GM10266 (cell line): Measurements from ENCODE around the gene HBG1.
"Not testable (repeated sequence)": the region's sequence is repeated elsewhere in the genome, so short reads cannot be mapped to it uniquely, and the experiment has no call there.

Experiments
- DNase-seq: peaks from one replicate; pipeline ENCODE4 v3.0.0; 2012; ENCODE audit errors: extremely low spot score
- TF ChIP-seq, protein P1 (sequence below): IDR thresholded peaks from 2 replicates; pipeline ENCODE4 v1.5.1; 2012; ENCODE audit warnings: mild to moderate bottlenecking, low read depth; ENCODE audit not compliant: control insufficient read depth, insufficient read depth; ENCODE audit errors: missing control alignments

Gene HBG1

DNA sequence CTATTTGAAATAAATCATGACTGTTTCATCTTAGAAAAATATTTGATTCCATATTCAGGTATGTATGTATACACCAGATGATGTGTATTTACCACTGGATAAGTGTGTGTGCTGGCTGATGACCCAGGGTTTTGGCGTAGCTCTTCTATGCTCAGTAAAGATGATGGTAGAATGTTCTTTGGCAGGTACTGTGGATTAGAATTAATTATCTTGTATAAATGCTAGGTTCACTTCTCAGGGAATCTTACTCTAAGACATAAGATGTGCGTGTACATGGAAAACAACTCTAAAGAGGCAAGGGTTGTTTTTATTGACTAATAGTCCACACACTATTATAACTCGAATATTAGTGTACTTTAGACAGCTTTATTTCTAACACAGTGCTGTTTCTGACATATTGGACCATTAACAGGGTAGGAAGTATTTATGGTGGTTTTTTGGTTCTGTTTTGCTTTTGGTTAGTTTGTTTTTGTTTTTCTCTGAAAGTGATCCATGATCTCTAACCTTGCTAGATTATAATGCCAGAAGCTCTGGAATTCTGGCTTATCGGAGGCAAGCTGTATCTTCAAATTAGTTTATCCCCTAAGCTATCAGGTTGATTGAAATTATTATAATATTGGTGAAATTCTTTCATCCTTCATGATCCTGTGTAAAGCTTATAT is 1.0 kb upstream of the HBG1 start:
- no peak for DNase-seq
- TF ChIP-seq, protein P1, sequence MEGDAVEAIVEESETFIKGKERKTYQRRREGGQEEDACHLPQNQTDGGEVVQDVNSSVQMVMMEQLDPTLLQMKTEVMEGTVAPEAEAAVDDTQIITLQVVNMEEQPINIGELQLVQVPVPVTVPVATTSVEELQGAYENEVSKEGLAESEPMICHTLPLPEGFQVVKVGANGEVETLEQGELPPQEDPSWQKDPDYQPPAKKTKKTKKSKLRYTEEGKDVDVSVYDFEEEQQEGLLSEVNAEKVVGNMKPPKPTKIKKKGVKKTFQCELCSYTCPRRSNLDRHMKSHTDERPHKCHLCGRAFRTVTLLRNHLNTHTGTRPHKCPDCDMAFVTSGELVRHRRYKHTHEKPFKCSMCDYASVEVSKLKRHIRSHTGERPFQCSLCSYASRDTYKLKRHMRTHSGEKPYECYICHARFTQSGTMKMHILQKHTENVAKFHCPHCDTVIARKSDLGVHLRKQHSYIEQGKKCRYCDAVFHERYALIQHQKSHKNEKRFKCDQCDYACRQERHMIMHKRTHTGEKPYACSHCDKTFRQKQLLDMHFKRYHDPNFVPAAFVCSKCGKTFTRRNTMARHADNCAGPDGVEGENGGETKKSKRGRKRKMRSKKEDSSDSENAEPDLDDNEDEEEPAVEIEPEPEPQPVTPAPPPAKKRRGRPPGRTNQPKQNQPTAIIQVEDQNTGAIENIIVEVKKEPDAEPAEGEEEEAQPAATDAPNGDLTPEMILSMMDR = no peak

DNA sequence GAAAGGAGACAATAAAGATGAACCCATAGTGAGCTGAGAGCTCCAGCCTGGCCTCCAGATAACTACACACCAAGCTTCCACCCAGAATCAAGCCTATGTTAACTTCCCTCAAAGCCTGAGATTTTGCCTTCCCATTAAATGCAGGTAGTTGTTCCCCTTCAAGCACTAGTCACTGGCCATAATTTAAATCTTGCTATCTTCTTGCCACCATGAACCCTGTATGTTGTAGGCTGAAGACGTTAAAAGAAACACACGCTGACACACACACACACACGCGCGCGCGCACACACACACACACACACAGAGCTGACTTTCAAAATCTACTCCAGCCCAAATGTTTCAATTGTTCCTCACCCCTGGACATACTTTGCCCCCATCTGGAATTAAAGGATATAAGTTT is 1.2 kb downstream of the HBG1 start:
- DNase-seq = not testable (repeated sequence)

DNA sequence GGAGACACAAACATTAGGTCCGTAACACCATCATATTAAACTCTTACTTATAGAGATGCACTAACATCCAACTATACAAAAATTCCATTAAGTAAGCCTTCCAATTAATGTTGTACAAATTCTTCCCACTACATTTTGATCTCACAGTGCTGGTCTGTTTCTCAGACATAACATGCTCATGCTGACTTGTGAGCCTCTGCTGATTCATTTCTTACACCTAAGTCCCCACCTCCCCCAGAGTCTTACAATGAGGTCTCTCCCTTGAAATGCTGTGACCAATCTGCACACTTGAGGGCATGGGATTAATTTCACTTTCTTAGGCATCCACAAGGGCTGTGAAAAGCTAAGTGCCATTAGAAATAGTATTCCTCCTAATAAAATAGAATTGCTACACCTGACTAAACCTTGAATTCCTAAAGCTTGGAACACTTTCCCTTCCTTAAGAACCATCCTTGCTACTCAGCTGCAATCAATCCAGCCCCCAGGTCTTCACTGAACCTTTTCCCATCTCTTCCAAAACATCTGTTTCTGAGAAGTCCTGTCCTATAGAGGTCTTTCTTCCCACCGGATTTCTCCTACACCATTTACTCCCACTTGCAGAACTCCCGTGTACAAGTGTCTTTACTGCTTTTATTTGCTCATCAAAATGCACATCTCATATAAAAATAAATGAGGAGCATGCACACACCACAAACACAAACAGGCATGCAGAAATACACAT is 2.0 kb downstream of the HBG1 start:
- DNase-seq = no peak
- TF ChIP-seq, protein P1 = no peak

GRCh38 chr11:5246772-5247471 is 2.7 kb downstream of the HBG1 start:
- no peak for DNase-seq
- TF ChIP-seq, protein P1 = no peak

GRCh38 chr11:5245155-5245554 is 4.5 kb downstream of the HBG1 start:
- no peak for DNase-seq
- TF ChIP-seq, protein P1 = no peak

DNA sequence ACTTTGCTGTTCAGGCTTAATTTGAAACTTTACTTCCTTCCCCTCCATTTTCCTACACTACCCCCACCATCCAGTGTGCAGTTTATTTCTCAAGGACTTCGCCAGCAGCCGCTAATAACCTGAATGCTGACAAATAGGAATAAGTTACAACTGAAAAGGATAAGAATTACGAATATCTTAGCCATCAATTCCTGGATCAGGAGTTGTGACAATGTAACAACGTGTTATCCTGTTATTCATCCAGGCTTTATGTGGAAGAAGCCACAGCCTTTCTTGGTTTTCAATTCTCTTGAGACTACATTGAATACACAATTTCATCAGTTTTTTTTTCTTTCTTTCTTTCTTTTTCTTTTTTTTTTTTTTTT is 5.9 kb downstream of the HBG1 start:
- TF ChIP-seq, protein P1 = no peak
- DNase-seq = no peak

DNA sequence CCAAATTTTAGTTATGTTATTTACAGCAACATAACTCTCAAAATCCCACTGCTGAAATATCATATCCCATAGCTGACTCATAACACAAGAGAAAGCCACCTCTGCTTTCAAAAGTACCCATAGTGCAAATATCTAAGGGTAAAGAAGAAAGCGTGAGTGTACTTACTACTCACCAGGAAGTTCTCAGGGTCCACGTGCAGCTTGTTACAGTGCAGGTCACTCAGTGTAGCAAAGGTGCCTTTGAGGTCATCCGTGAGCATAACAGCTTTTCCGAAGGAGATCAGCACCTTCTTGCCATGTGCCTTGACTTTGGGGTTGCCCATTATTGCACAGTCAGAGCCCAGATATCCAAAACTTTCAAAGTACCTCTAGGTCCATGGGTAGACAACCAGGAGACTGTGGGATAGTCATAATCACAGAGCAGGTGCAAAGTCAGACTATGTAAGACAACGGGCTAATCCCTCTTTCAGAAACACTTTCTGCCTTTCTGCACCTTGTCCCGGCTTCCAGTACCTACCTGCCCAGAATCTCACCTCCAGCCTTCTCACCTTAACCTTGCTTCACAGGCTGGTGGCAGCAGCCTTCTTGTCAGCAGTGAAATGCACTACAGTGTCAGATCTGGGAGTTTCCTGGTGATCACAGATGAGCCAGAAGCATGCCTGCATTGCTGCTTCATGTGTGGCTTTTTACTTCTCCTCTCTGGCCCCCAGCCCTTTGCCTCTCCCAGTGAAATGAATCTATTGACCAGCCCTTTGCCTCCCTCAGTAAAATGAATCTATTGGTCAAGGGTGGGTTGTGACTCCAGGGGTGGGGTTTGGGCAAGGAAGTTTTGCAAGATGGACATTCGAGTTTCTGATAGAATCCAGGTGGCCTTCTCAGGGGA is 6.5 kb downstream of the HBG1 start:
- TF ChIP-seq, protein P1 = no peak
- DNase-seq = no peak
